ENCODE results near the gene TMEM129. TPM values are rescaled to one million over a fixed set of nuclear protein-coding genes. Genes with fewer than 3 reads are reported as not detected.

Gene TMEM129
- total and polyA plus RNA-seq, 11 donors = 28.6 to 73.3 (median 37.2) TPM

- 26 to 31% (median 30%) methylated on average over 26 to 35 of the region's 35 CpGs for WGBS, 4 donors
- intact Hi-C loops (cut with DNase I) = loop anchor here in 2 of 10 donors (5.0 kb wide), 1 partner anchor 366 kb away; the partner anchor contains the start of gene UVSSA (in 2 of the 2)
- H3K36me3 ChIP-seq = peaks cover 0 to 34% (median 17%) of the 10 kb centered on the region in 9 donors
- DNase-seq = no peak
- H3K27me3 ChIP-seq = no peaks in the 10 kb centered on the region
- H3K27ac ChIP-seq = peak overlapping the region; percentile 98 to 100 (median 99)
- TF ChIP-seq POLR2A (IDR thresholded peaks at IDR 0.05) = no peak
- no peak for TF ChIP-seq CTCF (IDR thresholded peaks at IDR 0.05)
- peak in 2 of 4 donors; percentile 0 to 4 for ATAC-seq
- no peaks in the 10 kb centered on the region for H3K9me3 ChIP-seq
- peak overlapping the region; percentile 81 to 97 (median 88) for H3K4me3 ChIP-seq
- H3K4me1 ChIP-seq = peaks cover 0 to 67% (median 43%) of the 10 kb centered on the region in 12 donors
These were observed 7.9 kb downstream of the TMEM129 start for GRCh38 chr4:1713003-1713851.

- DNase-seq (peak; percentile 94 to 98 (median 96)), ATAC-seq (peak; percentile 91 to 93 (median 92))
- Histone ChIP-seq H3K27me3 (no peaks in the 10 kb centered on the region), H3K9me3 (no peaks in the 10 kb centered on the region), H3K4me1 (peaks cover 0 to 60% (median 39%) of the 10 kb centered on the region in 12 donors), H3K27ac (peak within 1 kb of the TSS; percentile 98 to 100 (median 99)), H3K4me3 (peak within 1 kb of the TSS; percentile 81 to 97 (median 88)), H3K36me3 (peaks cover 0 to 26% (median 11%) of the 10 kb centered on the region in 9 donors)
- WGBS, 4 donors = 0 to 5% (median 0%) methylated on average over 11 to 98 of the region's 98 CpGs
- peak; percentile 5 to 87 for TF ChIP-seq POLR2A (IDR thresholded peaks at IDR 0.05)
- TF ChIP-seq CTCF (IDR thresholded peaks at IDR 0.05) = no peak
- intact Hi-C loops (cut with DNase I) = loop anchor here in 3 of 10 donors (1.0 to 5.0 kb wide), 2 partner anchors 8 to 365 kb away; partner anchors contain the start of gene UVSSA (in 2 of the 3)
These were observed 8.7 kb downstream of the TMEM129 start, which contains the start of gene SLBP for GRCh38 chr4:1712216-1713002. Gene SLBP (minus strand): TSS chr4:1712319. CDS start chr4:1712188, 131 bp downstream.

- Histone ChIP-seq H3K27me3 (no peaks in the 10 kb centered on the region), H3K27ac (peak overlapping the region; percentile 98 to 100 (median 99)), H3K9me3 (no peaks in the 10 kb centered on the region), H3K4me3 (peak overlapping the region; percentile 81 to 97 (median 88)), H3K4me1 (peaks cover 0 to 60% (median 39%) of the 10 kb centered on the region in 12 donors), H3K36me3 (peaks cover 0 to 19% (median 4%) of the 10 kb centered on the region in 9 donors)
- TF ChIP-seq CTCF (IDR thresholded peaks at IDR 0.05) (no peak), POLR2A (IDR thresholded peaks at IDR 0.05) (no peak)
- intact Hi-C loops (cut with DNase I) = loop anchor here in 3 of 10 donors (1.0 to 5.0 kb wide), 2 partner anchors 9 to 364 kb away; partner anchors contain the start of gene UVSSA (in 2 of the 3)
- ATAC-seq = peak in 3 of 4 donors; percentile 37 to 48 (median 41)
- DNase-seq = peak; percentile 61 to 74 (median 62)
- WGBS, 4 donors = 0 to 2% (median 0%) methylated on average over 12 to 85 of the region's 85 CpGs
These were observed 9.4 kb downstream of the TMEM129 start for GRCh38 chr4:1711571-1712215.
